ENCODE measurements around the gene MPZL3.
A peak's percentile ranks its signal among the peaks of the same experiment; 100 is the strongest.

Gene MPZL3

DNA sequence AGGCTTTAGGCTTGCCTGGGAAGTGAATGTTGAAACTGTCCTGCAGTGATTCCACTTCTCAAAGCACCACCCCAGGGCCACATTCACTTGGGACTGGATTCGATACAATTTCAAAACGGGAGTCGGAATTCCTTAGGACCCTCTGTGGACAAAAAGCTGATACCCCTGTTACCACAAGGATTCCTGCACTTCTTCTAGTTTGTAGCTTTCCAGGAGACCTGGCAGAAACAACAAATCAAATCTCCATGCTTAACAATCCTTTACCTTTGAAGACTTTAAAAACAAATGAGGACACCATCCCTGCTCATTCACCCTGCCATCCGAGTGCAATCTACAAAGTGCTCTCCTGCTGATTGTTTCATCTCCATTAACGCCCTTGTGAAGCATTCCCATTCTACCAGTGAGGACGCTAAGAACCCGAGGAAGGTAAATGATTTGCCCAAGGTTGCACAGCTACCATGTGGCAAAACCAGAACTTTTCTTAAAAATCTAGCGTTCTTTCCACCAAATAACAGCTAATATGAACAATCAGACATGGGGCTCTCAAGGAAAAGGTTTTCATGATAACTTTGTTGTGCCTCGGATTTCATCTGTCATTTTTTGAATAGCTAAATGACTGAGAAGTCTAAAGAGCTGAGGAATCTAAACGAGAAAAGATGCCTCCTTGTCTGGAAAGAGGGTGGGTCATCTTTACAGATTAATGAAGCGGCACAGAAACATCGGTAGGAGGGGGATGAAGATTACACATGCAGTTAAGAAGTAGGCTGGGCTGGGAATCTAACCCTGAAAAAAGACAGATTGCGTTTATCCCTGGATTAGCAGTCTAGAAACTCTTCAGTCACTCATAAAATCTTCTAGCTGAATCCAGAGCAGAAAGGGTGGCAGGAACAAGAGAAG, 12.7 kb upstream of the MPZL3 start:
- peak in 1 of 2 experiments; percentile 38 for DNase-seq

DNA sequence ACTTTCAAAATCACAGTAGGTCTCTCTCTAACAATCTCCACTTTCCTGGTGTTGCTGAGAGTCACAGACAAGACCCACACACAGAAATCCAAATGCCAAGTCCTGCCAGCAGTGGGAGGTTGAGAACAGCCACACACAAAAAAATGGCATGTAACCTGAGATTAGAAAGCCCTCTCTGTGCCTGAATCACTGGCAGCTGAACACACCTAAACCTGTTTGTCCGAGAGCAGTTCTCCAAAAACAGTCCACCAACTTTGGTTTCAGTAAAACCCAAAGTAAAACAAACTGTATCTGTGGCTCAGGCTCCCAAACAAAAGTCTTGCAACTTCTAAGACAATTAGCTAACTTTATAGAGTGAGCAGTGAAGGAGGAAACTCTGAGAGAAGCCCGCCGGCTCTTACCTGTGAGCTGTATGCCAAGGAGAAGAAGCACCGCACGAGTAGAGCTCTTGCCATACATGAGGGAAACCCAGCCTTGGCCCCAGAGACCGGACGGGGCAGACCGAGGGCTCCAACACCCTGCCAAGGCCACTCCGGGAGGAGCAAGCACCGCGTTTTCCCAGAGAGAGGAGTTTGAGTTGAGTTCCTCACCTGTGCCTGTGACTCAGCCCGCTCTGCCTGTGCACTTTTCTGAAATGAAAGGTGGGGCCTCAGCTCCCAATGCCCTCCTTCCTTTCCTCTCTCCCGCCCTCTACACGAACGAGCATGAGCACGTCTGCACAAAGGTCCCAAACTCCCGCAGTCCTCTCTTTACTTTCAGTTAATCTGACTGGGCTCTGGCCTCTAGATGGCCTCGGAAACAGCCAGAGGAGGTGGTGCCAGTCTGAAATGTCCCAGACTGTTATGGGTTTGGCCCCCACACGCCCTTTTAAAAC, 11.8 kb upstream of the MPZL3 start, which contains the start of gene MPZL2:
Gene MPZL2 (minus strand): TSS at position 603 of the 874 bp plus-strand sequence. CDS start 144 bp downstream, at position 459.
- DNase-seq = no peak

- DNase-seq = no peak
Measured at GRCh38 chr11:118263112-118263511, 10.9 kb upstream of the MPZL3 start.

GRCh38 chr11:118260353-118260752, 8.2 kb upstream of the MPZL3 start:
- no peak for DNase-seq

- DNase-seq = no peak
Measured at GRCh38 chr11:118259138-118259537, 7.0 kb upstream of the MPZL3 start.

DNA sequence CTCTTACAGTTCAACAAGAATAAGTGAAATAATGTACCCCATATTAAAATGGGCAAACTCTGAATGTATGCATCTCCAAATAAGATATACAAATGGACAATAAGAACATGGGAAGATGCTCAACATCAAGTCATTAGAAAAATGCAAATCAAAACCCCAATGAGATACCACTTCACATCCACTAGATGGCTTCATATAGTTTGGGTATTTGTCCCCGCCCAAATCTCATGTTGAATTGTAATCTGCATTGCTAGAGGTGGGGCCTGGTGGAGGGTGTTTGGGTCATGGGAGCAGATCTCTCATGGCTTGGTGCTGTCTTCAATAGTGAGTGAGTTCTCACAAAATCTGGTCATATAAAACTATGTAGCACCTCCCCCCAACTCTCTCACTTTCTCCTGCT, 6.2 kb upstream of the MPZL3 start:
- DNase-seq = peak in 1 of 2 experiments; percentile 10

DNA sequence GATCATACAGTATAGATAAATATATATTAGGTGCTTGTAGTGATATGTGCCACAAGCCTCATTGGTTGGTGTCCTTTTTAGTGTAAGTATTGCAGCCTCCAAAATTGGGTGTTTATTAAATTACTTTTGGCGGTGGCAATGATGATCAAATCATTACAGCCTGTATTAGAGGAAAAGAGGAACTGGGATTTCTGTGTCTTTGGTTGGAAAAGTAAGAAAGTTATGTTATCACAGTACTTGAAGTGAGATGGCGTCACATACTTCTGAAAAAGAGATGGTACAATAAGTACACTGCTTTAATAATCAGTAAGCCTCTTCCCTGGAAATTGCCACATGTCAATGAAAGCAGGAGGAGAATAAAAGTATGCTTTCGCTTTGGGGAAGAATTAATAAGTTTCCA, 523 bp upstream of the MPZL3 start:
- no peak for DNase-seq

GRCh38 chr11:118247041-118247440, 5.1 kb downstream of the MPZL3 start:
- DNase-seq = no peak

DNA sequence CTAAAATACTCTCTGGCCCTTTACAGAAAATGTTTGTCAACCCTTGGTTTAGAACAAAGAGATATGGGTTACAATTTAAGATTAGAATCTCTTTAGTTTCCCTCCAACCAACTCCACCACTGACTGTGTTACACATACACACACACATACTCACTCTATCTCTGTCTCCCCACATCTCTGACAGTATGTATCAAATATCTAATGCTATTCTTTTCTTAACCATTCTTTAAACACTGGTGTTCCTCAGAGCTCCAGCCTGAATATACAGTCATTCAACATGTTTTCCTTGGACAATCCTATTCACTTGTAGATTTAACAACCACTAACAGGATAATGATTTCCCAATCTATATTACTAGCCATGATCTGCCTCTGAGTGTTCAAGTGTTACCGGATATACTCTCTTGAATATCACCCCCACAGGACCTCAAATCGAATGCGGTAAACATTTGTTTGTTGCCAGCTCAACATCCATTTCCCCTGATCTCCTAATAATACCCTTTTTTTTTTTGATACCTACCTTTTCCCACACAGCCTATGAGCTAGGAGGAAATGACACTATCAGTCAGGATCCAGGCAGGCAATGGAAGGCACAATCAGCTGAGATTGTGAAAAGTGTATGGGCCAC, 6.1 kb downstream of the MPZL3 start:
- DNase-seq = no peak

DNA sequence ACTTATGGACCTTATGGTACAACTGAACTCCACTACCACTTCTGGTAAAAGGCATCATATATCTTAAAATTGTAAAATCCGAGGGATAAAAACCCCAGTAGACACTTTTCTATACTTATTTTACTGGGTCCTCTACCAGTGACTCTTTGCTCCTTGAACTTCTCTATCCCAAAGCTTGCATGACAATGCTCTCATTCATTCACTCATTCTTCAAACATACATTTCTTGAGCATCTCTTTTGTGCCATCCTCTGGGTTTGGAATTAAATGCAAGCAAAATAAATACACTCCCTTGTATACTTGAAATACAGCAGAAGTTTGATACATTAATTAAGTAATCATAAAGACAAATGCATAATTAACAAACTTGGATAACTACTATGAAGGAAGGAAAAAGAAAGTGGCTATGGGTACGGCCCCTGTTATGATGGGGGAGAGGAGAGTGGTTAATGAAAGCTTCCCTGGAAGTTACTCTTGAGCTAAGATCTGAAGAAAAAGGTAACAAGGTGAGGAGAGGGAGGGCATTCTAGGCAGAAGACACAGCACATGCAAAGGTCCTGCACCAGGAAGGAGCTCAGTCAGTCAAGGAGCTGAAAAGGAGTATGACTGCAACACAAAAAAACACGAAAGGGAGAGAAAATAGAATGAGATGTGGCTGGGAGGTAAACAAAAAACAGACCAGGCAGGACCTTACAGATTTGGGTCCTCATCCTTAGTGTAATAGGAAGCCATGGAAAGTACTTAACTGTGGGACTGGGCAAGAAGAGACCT, 8.0 kb downstream of the MPZL3 start:
- no peak for DNase-seq

GRCh38 chr11:118243161-118243560, 9.0 kb downstream of the MPZL3 start:
- DNase-seq = no peak

DNA sequence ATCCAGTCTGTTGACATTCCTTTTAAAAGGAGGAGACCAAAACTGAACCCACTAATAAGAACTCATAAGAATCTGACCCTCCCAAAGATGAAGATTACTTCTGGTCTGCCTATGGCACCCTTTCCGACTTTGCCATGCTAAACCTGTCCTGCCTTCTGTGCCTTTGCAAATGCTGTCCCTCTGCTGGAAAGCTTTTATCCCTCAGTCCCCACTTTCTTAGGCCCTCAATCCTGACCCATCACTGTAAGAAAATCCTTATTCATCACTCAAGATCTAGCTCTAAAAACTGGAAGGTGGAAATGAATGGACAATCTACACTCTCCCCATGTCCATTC, 10.4 kb downstream of the MPZL3 start:
- no peak for DNase-seq

GRCh38 chr11:118240999-118241763, 11.0 kb downstream of the MPZL3 start:
- DNase-seq = no peak

DNA sequence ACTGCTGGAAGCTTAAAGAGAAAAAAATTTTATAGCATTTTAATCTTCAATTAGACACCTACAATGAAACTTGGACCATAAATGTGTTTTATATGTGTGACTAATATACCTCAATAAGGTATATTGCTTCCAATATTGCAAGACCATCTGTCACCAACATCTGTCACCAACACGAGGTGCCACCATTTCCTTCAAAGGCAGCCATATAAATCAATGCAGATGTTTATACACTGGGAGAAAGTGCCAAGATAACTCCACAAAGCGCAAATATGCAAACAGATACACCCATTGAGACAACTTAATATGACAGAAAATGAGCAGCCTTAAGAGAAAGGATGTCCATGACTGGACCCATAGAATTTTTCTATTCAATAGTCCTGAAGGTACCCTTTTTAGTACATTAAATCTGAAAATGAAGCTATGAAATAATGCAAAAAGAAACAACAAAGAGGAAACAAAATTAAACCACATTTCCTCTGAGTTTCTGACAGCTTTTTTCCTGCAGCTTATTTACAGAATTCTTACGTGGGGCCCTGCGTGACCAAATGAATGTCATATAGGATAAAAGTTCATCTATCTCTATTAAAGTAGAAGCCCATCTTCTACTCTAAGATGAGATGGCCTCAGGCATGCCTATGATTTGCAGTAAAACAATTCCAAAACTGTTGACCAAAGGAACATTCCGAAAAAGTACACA, 12.5 kb downstream of the MPZL3 start:
- peak; percentile 35 to 70 for DNase-seq

GRCh38 chr11:118238929-118239328, 13.2 kb downstream of the MPZL3 start:
- no peak for DNase-seq

DNA sequence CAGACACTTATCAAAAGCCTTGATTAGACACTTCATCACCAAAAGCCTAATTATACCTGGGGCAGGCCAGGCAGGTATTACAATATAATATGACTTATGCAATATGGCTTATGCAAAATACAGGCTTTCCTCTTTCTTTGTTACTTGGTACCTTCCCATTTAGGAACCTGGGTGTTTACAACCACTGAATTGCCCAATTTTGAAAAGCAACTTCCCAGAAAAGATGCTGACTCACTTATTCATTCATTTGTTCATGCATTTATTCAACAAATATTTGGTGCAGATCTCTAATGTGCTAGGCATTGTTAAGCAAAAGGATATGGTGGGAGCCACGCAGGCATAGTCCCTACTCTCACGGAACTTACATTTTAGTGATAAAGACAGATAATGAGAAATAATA, 13.7 kb downstream of the MPZL3 start:
- no peak for DNase-seq

DNA sequence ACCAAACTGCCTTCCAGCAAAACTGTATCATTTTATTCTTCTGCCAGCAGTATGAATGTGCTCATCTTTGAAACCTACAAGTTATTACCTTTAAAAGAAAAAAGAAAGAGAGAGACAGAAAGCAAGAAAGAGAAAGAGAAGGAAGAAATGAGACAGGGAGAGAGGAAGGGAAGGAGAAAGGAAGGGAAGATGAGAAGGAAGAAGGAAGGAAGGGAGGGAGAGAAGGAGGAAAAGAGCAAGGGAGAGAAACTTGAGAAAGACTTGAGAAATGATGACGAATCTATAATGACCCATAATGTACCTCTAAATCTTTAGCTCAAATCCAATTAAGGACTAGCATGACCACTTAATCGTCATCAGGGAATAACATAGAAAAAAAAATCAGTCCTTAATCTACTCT, 16.0 kb downstream of the MPZL3 start:
- DNase-seq = peak in 1 of 2 experiments; percentile 42

DNA sequence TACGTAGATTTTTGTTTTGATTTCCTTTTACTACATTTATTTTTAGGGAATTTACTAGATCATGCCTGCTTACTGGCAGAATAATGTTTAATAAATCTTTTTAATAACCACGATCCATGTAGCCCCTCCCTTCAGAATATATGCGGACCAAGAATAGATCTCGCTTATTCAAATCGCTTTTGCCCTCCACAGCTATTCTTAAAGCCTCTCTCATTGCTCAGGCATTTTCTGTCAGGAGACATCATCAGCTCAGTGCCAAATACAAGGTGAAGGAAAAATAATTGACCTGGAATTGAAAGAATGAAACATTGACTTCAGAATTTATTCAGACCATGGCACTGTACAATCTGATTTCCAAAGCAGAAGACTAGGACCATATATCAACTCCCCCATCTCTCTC, 17.3 kb downstream of the MPZL3 start:
- no peak for DNase-seq

- DNase-seq = no peak
Measured at GRCh38 chr11:118233850-118234249, 18.3 kb downstream of the MPZL3 start.

GRCh38 chr11:118233377-118233776, 18.8 kb downstream of the MPZL3 start:
- DNase-seq = no peak

DNA sequence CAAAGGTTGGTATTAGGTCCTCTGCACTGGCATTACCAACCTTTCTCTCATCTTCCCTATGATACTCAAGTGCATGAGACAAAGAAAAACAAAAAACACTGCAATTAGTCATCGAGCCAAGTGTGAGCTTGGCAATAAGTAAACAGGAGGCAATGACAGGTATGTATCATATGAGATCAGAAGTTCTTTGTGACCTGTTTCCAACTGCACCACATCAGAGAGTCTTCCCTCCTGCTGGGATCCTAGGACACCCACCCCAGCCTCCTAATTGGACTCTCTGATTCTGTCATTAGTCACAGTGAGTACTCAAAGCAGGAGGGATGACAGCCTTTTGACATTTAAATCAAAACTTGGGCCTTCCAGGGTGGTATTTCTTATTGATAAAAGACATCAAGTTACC, 19.5 kb downstream of the MPZL3 start:
- DNase-seq = no peak

Data from NCI-H524 (cell line).